ENCODE results near the gene PRR20G. TPM values are rescaled to one million over a fixed set of nuclear protein-coding genes. Genes with fewer than 3 reads are reported as not detected.

PRR20G gene
- total RNA-seq, 2 donors from 2014 or later, result not detected

GRCh38 chr3:127266186-127266585 lies 21.7 kb downstream of the PRR20G start:
- intact Hi-C loops (cut with DNase I, micrococcal nuclease), result no loop called here
- no peak for DNase-seq
- no peak for ATAC-seq

GRCh38 chr3:127265581-127265981 lies 22.3 kb downstream of the PRR20G start:
- ATAC-seq, result no peak
- intact Hi-C loops (cut with DNase I, micrococcal nuclease), result no loop called here
- DNase-seq, result no peak

DNA sequence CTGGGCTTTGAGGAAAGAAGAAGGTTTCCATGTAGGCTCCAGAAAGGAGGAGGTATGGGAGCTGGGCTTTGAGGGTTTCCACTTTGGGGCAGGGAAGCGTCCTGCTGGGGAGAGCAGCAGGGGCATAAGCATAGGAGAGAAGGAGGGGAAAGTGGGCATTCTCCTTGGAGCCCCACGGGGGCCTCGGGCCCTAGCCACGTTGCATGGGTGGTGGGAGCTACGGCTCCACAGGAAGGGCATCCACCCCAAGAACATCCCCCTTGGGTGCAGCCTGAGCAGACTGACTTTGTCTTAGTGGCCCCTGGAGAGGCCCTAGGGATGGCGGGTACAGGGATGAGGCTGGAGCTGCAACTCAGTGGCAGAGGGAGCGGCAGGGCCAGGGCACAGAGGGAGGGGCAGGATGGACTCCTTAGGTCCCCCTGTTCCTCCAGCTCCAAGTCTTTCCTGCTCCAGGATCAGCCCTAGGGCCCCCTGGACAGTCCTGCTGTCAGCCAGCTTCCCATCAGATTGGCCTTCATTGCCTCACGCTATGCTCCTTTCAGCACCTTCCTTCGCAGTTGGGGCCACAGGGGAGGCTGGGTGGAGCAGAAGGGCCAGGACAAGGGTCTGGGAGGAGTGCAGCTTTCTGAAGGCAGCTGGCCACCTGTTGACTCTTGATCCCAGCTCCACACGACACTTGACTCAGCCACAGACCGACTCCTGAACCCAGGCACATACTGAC lies 22.9 kb downstream of the PRR20G start:
- no peak for ATAC-seq
- DNase-seq, result no peak
- intact Hi-C loops (cut with DNase I, micrococcal nuclease), result no loop called here

DNA sequence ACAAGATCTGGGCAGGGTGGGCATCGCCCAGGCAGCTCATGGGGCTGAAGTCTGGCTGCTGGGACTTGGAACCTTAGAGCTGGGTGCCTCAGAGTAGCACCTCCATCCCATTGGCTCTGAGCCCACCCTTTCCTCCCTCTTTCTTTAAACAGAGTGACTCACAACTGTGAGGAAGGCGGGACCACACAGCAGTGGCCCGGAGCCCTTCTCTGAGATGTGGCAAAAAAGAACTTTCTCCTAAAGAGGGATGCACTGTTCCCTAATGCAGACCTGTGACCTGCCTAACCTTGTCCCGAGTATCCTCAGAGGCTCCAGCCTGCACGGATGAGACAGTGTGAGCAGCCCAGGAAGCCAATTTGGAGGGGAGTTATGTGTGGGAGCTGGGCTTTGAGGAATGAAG lies 23.6 kb downstream of the PRR20G start:
- intact Hi-C loops (cut with DNase I, micrococcal nuclease), result no loop called here
- DNase-seq, result no peak
- no peak for ATAC-seq

GRCh38 chr3:127263586-127264231 lies 24.1 kb downstream of the PRR20G start:
- intact Hi-C loops (cut with DNase I, micrococcal nuclease), result no loop called here
- ATAC-seq, result no peak
- no peak for DNase-seq

DNA sequence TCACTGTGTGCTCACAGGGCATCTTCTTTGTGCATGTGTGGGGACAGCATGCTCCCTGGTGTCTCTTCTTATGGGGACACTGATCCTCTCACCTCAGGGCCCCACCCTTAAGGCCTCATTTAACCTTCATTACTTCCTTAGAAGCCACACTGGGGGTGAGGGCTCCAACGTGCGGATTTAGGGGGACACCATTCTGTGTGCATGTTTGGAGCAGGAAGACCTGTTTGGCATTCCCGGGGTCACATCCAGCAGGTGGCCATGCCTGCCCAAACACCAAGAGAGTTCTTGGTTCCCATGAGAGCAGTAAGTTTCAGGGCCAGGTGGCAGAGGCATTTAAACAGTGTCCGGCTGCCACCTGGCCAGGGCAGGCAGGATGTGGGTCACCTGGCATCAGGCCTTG lies 24.8 kb downstream of the PRR20G start:
- intact Hi-C loops (cut with DNase I, micrococcal nuclease), result no loop called here
- no peak for ATAC-seq

DNA sequence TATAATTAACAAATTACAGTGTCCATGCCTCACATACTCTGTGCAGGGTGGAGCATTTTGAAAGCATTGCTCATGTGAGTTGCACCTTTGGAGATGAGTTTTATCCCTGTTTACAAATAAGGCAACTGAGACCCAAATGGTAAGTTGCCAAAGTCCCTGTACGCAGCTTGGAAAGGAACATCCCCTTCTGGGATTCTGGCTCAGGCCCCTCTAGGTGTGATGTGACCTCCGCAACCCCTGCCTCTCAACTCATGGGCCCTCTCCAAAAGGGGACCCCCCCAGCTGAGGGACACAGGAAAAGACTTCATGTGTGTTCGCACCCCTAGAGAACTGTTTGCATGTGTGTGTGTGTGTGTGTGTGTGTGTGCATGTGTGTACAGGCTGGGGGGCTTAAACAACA lies 25.3 kb downstream of the PRR20G start:
- DNase-seq (no peak), ATAC-seq (no peak)
- intact Hi-C loops (cut with DNase I, micrococcal nuclease), result no loop called here

More for the DNA sequence above, 24.8 kb downstream of the PRR20G start:
- no peak for DNase-seq

DNA sequence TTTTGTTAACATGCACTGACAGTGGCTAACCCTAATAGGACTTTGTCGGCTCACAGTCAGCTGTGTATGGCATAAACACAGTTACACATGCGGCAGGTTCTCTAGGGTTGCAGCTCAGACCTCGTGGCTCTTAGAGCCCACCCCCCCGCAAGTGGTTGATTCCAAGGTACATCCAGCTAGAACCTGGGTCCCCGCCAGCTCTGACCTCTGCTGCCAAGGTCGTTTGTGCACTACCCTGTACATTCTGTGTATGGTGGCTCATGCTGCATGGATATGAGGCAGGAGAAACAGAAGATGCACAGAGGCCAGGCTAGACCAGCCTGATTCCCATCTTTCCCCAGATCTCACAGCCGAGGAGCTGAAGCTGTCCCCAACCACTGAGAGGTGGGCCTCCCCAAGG lies 25.9 kb downstream of the PRR20G start:
- ATAC-seq (no peak), DNase-seq (no peak)
- intact Hi-C loops (cut with DNase I, micrococcal nuclease), result no loop called here

DNA sequence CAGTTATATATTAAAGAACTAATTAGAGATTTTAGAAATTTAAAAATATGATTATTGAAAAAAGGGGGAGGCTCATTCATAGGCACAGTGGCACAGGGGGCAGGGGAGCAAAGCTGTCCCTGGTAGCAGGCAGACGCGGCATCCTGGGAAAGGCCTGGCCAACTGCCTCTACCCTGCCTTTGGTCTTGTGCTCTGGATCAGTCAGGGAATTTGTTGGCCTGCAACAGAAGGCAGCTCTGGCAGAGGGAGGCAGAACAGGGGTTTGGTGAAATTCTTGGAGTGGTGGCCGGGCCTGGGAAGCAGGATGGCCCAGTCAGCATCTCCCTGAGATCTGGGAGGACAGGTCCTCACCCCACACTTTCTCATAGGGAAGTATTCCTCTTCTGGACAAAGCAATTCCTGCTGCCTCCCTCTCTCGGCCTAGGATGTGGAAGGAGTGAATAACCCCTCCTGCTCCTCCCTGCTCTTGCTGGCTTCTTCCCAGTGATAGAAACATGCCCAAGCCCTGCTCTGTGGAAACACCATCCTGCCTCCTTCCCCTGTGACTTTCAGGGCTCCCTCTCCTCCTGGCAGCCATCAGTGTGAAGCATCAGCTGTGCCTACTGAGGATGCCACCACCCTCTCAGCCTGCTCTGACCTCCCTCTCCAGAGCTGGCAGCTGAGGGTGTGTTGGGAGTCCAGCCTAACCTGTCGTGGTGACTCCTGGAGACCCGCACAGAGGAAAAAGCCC lies 26.9 kb downstream of the PRR20G start:
- ATAC-seq, result no peak
- intact Hi-C loops (cut with DNase I, micrococcal nuclease), result no loop called here

GRCh38 chr3:127260416-127260815 lies 27.4 kb downstream of the PRR20G start:
- DNase-seq (no peak), ATAC-seq (no peak)
- intact Hi-C loops (cut with DNase I, micrococcal nuclease), result no loop called here

More for the DNA sequence above, 26.9 kb downstream of the PRR20G start:
- DNase-seq, result no peak

- no peak for DNase-seq
- ATAC-seq, result no peak
- intact Hi-C loops (cut with DNase I, micrococcal nuclease), result no loop called here
These were observed 28.0 kb downstream of the PRR20G start for GRCh38 chr3:127259882-127260281.

GRCh38 chr3:127258733-127259132 lies 29.1 kb downstream of the PRR20G start:
- DNase-seq (no peak), ATAC-seq (no peak)
- intact Hi-C loops (cut with DNase I, micrococcal nuclease), result no loop called here

DNA sequence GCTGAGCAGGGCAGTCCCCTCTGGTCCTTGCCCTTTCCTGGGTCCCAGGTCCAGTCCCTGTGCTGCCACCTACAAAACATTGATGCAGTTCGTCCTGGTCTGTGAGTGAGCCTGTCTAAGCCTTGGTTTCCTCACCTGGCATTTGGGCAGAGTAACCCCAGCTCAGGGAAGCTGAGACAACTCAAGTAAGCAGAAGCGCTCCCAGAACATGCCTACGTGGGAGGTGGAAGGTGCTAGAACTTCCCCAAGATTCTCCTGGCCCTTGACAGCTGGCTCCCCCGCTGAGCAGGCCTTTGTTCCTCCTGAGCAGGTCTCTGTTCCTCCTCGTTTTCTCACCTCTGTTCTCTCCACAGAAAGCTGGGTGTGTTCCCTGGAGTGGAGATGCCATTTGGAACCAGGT lies 30.5 kb downstream of the PRR20G start:
- no peak for DNase-seq
- intact Hi-C loops (cut with DNase I, micrococcal nuclease), result no loop called here
- no peak for ATAC-seq

DNA sequence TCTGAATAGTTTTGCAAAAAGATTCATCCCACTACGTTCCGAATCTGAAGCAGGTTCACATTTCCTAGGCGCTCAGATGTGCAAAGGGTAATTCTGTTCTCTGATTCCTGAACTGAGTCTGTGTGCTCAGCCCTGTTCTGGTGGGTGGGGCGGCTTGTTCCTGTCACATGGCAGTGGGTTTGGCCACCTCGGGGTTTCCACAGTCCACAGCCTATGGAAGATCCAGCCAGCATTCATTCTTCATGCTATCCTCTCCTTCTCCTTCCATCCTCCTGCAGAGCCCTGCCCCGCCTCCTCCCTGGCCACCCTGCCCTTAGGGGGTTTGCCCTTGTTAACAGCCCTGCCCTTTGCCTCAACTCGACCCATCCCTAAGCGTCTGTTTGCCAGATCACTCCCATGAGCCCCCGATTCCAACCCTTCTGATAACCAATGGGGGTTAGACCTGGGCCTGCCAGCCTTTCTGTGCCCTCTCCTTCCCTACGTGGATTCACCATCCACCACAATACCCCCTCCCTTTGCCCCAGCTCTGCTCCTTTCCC lies 31.0 kb downstream of the PRR20G start:
- DNase-seq, result no peak
- intact Hi-C loops (cut with DNase I, micrococcal nuclease), result no loop called here
- no peak for ATAC-seq

DNA sequence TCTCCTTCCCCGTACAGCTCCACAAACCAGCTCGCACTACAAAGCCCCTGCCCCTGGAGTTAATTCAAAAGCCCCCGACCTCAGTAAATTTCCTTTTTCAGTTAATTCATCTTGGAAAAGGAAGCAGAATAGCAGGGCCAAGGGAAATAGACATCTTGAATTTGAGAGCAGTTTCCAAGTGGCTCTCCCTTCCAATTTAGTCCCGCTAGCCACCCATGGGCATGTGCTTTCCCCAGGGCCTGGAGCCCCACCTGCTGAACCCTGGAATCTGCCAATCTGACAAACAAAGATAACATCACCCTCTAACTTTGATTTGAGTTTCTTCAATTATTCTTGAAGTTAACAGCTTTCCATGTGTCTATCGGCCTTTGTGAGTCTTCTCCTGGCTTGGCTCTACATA lies 31.7 kb downstream of the PRR20G start:
- intact Hi-C loops (cut with DNase I, micrococcal nuclease), result no loop called here
- ATAC-seq (no peak), DNase-seq (no peak)

DNA sequence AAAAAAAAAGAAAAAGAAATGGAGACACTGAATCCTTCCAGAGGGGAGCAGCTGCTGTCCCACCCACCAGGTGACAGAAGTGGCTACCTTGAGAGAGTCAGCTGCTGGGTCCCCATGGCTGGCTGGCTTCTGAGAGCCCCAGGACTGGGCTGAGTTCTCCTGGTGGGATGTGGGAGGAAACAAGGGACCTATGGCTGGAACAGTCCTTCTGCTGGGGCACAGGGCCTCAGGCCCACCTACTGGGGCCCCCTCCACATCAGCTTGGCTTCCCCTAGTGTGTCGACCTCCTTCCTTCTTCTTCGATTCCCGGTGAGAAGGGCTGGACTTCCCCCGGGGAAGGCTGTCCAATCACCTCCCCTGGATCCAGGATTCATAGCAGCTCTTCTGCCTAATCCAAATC lies 32.3 kb downstream of the PRR20G start:
- ATAC-seq, result no peak
- no peak for DNase-seq
- intact Hi-C loops (cut with DNase I, micrococcal nuclease), result no loop called here

DNA sequence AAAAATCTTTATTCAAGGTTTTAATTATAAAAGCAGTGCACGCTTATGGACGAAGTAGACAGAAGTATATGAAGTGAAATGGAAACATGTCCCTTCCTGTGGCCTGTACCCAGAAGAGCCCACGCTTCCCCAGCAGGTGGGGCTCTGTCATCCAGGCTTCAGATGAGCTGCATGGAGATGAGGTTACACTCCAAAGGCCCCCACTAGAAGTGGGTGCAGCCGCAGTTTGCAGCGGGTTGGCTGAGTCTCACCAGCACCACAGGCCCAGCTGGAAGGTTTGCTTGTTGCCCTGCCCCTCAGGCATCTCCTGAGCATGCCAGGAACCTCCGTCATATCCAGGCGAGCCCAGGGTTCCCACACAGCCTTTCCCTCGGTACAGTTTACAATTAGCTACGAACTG lies 33.1 kb downstream of the PRR20G start:
- DNase-seq (peak in 1 of 2 donors; percentile 13), ATAC-seq (peak; percentile 49)
- intact Hi-C loops (cut with DNase I, micrococcal nuclease), result no loop called here

- no peak for ATAC-seq
- intact Hi-C loops (cut with DNase I, micrococcal nuclease), result no loop called here
These were observed 33.7 kb downstream of the PRR20G start for GRCh38 chr3:127254033-127254644.

GRCh38 chr3:127253491-127253890 lies 34.4 kb downstream of the PRR20G start:
- ATAC-seq (no peak), DNase-seq (no peak)
- intact Hi-C loops (cut with DNase I, micrococcal nuclease), result no loop called here

More at GRCh38 chr3:127254033-127254644, 33.7 kb downstream of the PRR20G start:
- DNase-seq, result no peak
